Neural cell (in vitro differentiated cells): ENCODE data around the gene PLA2G2E. TPM values are rescaled to one million over a fixed set of nuclear protein-coding genes. Genes with fewer than 3 reads are reported as not detected.

ENCODE experiments used
- H2AFZ ChIP-seq: fragments of 200-600, 300-800 bp; sonication (generic), shearing (Covaris generic); 2 replicates; pipeline ENCODE4 v1.6.0; 2014; ENCODE audit warnings: low read depth, mild to moderate bottlenecking, antibody characterized with exemption, low read length, moderate library complexity
- H3F3A ChIP-seq: fragments of 200-600 bp; shearing (Covaris generic); 2 replicates; pipeline ENCODE4 v1.6.1; 2016; ENCODE audit warnings: mild to moderate bottlenecking, moderate library complexity, mixed read lengths, antibody characterized with exemption, low read length; ENCODE audit not compliant: insufficient read depth, poor library complexity, severe bottlenecking
- H3K27ac ChIP-seq: fragments of 200-600, 300-800 bp; sonication (generic), shearing (Covaris generic); 2 replicates; pipeline ENCODE4 v1.5.1; 2014; ENCODE audit warnings: mild to moderate bottlenecking, low read length, moderate library complexity
- H3K27me3 ChIP-seq: fragments of 300-800, 200-600 bp; sonication (generic), shearing (Covaris generic); 2 replicates; pipeline ENCODE4 v1.6.0; 2014; ENCODE audit warnings: mild to moderate bottlenecking, low read depth, low read length, moderate library complexity; ENCODE audit not compliant: insufficient read depth
- H3K36me3 ChIP-seq: fragments of 300-800, 200-600 bp; sonication (generic), shearing (Covaris generic); 2 replicates; pipeline ENCODE4 v1.5.1; 2014; ENCODE audit warnings: mild to moderate bottlenecking, antibody characterized with exemption, low read length, moderate library complexity; ENCODE audit not compliant: insufficient read depth
- H3K4me2 ChIP-seq: fragments of 300-800, 200-600 bp; sonication (generic), shearing (Covaris generic); 2 replicates; pipeline ENCODE4 v1.6.0; 2014; ENCODE audit warnings: mild to moderate bottlenecking, low read length
- H3K4me3 ChIP-seq: fragments of 300-800, 200-600 bp; sonication (generic), shearing (Covaris generic); 2 replicates; pipeline ENCODE4 v1.5.1; 2014; ENCODE audit warnings: mild to moderate bottlenecking, low read length, moderate library complexity
- H3K79me2 ChIP-seq: fragments of 200-600 bp; shearing (Covaris generic); replicated peaks from 2 replicates; pipeline ENCODE4 v1.6.0; 2014; ENCODE audit warnings: mild to moderate bottlenecking, low read length, moderate library complexity; ENCODE audit not compliant: insufficient read depth
- H3K9ac ChIP-seq: fragments of 300-800, 200-600 bp; sonication (generic), shearing (Covaris generic); 2 replicates; pipeline ENCODE4 v1.6.1; 2016; ENCODE audit warnings: mild to moderate bottlenecking, low read length, mixed read lengths
- H3K9me2 ChIP-seq: fragments of 200-600 bp; shearing (Covaris generic); 2 replicates; pipeline ENCODE4 v1.6.1; 2016; ENCODE audit warnings: mild to moderate bottlenecking, low read length, mixed read lengths; ENCODE audit not compliant: insufficient read depth
- H3K9me3 ChIP-seq: fragments of 200-600, 300-800 bp; sonication (generic), shearing (Covaris generic); 2 replicates; pipeline ENCODE4 v1.6.1; 2016; ENCODE audit warnings: mild to moderate bottlenecking, mixed run types, low read length, moderate library complexity, mixed read lengths
- H4K20me1 ChIP-seq: fragments of 200-600 bp; shearing (Covaris generic); 2 replicates; pipeline ENCODE4 v1.6.1; 2016; ENCODE audit warnings: mild to moderate bottlenecking, mixed run types; ENCODE audit not compliant: insufficient read depth
- EP300 ChIP-seq: fragments of 450-650 bp; conservative IDR thresholded peaks from 2 replicates; pipeline ENCODE4 v1.6.1; 2014; ENCODE audit warnings: antibody characterized with exemption, mild to moderate bottlenecking, moderate library complexity; ENCODE audit not compliant: poor library complexity, severe bottlenecking
- EZH2 ChIP-seq: fragments of 200-600, 300-800 bp; shearing (Covaris generic), sonication (generic); IDR thresholded peaks from 2 replicates; pipeline ENCODE4 v1.6.1; 2014; ENCODE audit warnings: antibody characterized with exemption, low read length, borderline replicate concordance, mild to moderate bottlenecking; ENCODE audit not compliant: insufficient read depth, poor library complexity, severe bottlenecking
- MXI1 ChIP-seq: fragments of 450-650 bp; conservative IDR thresholded peaks from 2 replicates; pipeline ENCODE4 v1.6.1; 2014; ENCODE audit warnings: antibody characterized with exemption, mild to moderate bottlenecking; ENCODE audit not compliant: poor library complexity, severe bottlenecking
- POLR2AphosphoS5 ChIP-seq: IDR thresholded peaks from 2 replicates; pipeline ENCODE4 v1.6.1; 2012
- RAD21 ChIP-seq: fragments of 450-650 bp; conservative IDR thresholded peaks from 2 replicates; pipeline ENCODE4 v1.6.1; 2014; ENCODE audit warnings: antibody characterized with exemption, mild to moderate bottlenecking, moderate library complexity
- SMC3 ChIP-seq: fragments of 450-650 bp; conservative IDR thresholded peaks from 2 replicates; pipeline ENCODE4 v1.6.1; 2014; ENCODE audit warnings: antibody characterized with exemption, mild to moderate bottlenecking, moderate library complexity; ENCODE audit not compliant: poor library complexity
- TAF1 ChIP-seq: IDR thresholded peaks from 2 replicates; pipeline ENCODE4 v1.6.1; 2012; ENCODE audit warnings: low read depth
- polyA plus RNA-seq: library from polyadenylated mRNA; depleted of rRNA; stranded (reverse); fragments of >200 nt; gene quantifications from 2 replicates; pipeline ENCODE4 v1.2.3, GENCODE V29; 2014
- TF ChIP-seq, protein P1 (sequence below): IDR thresholded peaks from 2 replicates; pipeline ENCODE4 v1.6.1; 2012; ENCODE audit warnings: borderline replicate concordance
- TF ChIP-seq, protein P2 (sequence below): fragments of 450-650 bp; IDR thresholded peaks from 2 replicates; pipeline ENCODE4 v1.5.1; 2014; ENCODE audit warnings: antibody characterized with exemption, mild to moderate bottlenecking, moderate library complexity; ENCODE audit not compliant: poor library complexity, severe bottlenecking

The PLA2G2E gene
- polyA plus RNA-seq, 1 donor from 2014 or later: not detected

DNA sequence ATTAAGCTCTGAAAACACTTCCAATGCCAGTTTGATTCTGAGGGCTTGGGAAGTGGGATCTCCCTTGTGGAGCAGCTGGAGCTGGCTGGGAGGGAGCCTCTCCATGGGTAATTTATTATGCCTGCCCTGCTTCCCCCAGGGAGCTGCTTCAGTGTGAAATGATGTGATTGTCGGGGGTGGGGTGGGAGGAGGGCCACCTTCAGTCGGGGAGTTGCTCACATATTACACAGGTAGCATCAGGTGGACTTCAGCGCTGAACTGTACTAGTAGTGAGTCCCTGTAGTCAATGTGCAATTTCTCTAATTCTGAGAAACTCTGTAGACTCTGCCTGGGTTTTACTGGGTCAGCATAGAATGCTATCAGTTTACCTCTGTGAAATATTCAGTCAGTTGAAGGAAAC lies 12.8 kb downstream of the PLA2G2E start:
- Histone ChIP-seq H3K27ac (no peak overlapping the region), H3F3A (no peaks in the 10 kb centered on the region), H3K9ac (no peak overlapping the region), H3K9me3 (no peaks in the 10 kb centered on the region), H3K36me3 (no peaks in the 10 kb centered on the region), H3K27me3 (no peaks in the 10 kb centered on the region), H3K9me2 (no peaks in the 10 kb centered on the region), H3K4me2 (no peak overlapping the region), H3K4me3 (no peak overlapping the region), H4K20me1 (no peaks in the 10 kb centered on the region), H3K79me2 (no peaks in the 10 kb centered on the region), H2AFZ (no peak overlapping the region)
- TF ChIP-seq RAD21 (no peak), POLR2AphosphoS5 (no peak), SMC3 (no peak), MXI1 (no peak), TAF1 (no peak), EZH2 (no peak), EP300 (no peak)
- TF ChIP-seq, protein P1, sequence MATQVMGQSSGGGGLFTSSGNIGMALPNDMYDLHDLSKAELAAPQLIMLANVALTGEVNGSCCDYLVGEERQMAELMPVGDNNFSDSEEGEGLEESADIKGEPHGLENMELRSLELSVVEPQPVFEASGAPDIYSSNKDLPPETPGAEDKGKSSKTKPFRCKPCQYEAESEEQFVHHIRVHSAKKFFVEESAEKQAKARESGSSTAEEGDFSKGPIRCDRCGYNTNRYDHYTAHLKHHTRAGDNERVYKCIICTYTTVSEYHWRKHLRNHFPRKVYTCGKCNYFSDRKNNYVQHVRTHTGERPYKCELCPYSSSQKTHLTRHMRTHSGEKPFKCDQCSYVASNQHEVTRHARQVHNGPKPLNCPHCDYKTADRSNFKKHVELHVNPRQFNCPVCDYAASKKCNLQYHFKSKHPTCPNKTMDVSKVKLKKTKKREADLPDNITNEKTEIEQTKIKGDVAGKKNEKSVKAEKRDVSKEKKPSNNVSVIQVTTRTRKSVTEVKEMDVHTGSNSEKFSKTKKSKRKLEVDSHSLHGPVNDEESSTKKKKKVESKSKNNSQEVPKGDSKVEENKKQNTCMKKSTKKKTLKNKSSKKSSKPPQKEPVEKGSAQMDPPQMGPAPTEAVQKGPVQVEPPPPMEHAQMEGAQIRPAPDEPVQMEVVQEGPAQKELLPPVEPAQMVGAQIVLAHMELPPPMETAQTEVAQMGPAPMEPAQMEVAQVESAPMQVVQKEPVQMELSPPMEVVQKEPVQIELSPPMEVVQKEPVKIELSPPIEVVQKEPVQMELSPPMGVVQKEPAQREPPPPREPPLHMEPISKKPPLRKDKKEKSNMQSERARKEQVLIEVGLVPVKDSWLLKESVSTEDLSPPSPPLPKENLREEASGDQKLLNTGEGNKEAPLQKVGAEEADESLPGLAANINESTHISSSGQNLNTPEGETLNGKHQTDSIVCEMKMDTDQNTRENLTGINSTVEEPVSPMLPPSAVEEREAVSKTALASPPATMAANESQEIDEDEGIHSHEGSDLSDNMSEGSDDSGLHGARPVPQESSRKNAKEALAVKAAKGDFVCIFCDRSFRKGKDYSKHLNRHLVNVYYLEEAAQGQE: no peak
- TF ChIP-seq, protein P2, sequence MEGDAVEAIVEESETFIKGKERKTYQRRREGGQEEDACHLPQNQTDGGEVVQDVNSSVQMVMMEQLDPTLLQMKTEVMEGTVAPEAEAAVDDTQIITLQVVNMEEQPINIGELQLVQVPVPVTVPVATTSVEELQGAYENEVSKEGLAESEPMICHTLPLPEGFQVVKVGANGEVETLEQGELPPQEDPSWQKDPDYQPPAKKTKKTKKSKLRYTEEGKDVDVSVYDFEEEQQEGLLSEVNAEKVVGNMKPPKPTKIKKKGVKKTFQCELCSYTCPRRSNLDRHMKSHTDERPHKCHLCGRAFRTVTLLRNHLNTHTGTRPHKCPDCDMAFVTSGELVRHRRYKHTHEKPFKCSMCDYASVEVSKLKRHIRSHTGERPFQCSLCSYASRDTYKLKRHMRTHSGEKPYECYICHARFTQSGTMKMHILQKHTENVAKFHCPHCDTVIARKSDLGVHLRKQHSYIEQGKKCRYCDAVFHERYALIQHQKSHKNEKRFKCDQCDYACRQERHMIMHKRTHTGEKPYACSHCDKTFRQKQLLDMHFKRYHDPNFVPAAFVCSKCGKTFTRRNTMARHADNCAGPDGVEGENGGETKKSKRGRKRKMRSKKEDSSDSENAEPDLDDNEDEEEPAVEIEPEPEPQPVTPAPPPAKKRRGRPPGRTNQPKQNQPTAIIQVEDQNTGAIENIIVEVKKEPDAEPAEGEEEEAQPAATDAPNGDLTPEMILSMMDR: no peak

DNA sequence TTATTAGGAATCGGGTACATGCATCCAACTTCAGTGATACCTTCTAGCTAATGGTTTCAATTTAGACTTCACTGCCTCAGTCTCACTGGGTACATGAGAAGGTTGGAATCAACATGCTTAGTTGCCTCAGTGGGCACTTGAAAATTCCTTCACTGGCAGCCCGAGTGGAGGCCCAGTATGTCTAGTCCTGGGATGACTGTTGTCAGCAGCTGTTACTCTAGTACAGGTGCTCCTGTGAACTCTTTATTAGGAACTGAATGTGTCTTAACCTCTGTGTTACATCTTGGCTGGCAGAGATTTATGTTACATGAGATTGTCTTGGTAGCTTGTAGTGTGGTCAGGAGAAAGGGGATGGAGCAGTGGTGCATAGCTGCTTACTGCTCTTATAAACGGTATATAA lies 13.4 kb downstream of the PLA2G2E start:
- H3K79me2 ChIP-seq: no peaks in the 10 kb centered on the region
- TF ChIP-seq RAD21 (no peak), SMC3 (no peak), MXI1 (no peak), TAF1 (no peak)
- TF ChIP-seq, protein P1: no peak
- no peaks in the 10 kb centered on the region for H3K36me3 ChIP-seq
- no peak overlapping the region for H2AFZ ChIP-seq
- H3K9ac ChIP-seq: no peak overlapping the region
- H3K9me3 ChIP-seq: no peaks in the 10 kb centered on the region
- no peak overlapping the region for H3K4me2 ChIP-seq
- H4K20me1 ChIP-seq: no peaks in the 10 kb centered on the region
- no peaks in the 10 kb centered on the region for H3K9me2 ChIP-seq
- no peak overlapping the region for H3K27ac ChIP-seq
- H3K4me3 ChIP-seq: no peak overlapping the region
- H3K27me3 ChIP-seq: no peaks in the 10 kb centered on the region
- H3F3A ChIP-seq: no peaks in the 10 kb centered on the region
